ENCODE data around the gene COL4A6.

The COL4A6 gene

DNA sequence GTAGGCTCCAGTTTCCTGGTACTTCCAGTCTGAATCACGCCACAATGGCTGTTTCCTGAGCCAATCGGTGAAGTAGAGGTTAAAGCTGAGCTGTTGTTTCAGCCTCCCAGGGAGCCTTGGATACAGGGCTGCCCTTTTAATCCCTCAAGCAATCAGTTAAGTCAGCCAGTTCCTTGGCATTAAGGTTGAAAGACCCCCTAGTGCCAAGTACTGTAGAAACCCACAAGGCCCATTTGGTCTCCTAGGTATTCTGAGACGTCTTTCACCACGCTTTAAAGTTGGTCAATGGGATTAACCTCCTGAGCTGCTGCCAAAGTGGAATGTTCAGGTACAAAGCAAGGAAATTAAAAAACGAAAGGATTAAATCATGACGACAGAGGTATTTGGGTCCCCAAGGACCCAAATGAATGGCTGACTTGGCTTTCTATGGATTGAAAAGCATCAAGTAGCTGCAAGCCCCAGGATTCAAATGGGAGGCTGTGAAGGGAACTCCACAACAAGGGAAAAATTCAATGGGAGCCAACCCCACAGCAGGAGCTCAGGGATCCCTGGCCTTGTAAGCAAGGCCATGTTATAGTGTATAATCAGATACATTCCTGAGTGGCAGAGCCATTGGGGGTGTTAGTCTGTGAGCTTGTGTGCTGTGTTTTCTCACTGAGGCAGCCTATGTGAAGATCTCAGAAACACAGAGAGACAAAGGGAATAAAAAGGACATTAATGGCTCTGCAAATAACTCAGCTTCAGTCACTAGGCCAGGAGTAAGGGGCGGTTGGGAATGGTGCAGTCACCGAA is 260.7 kb downstream of the COL4A6 start:
- TF ChIP-seq, protein P1, sequence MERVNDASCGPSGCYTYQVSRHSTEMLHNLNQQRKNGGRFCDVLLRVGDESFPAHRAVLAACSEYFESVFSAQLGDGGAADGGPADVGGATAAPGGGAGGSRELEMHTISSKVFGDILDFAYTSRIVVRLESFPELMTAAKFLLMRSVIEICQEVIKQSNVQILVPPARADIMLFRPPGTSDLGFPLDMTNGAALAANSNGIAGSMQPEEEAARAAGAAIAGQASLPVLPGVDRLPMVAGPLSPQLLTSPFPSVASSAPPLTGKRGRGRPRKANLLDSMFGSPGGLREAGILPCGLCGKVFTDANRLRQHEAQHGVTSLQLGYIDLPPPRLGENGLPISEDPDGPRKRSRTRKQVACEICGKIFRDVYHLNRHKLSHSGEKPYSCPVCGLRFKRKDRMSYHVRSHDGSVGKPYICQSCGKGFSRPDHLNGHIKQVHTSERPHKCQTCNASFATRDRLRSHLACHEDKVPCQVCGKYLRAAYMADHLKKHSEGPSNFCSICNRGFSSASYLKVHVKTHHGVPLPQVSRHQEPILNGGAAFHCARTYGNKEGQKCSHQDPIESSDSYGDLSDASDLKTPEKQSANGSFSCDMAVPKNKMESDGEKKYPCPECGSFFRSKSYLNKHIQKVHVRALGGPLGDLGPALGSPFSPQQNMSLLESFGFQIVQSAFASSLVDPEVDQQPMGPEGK (CRISPR knock-in tag; IDR thresholded peaks at IDR 0.05; ENCODE audit: borderline replicate concordance), result no peak
- TF ChIP-seq ZFP3 (CRISPR knock-in tag; IDR thresholded peaks at IDR 0.05), result no peak
- no peak for TF ChIP-seq ISL1 (CRISPR knock-in tag; IDR thresholded peaks at IDR 0.05)
- no peak for TF ChIP-seq TCF4 (CRISPR knock-in tag; IDR thresholded peaks at IDR 0.05; ENCODE audit: borderline replicate concordance)
- TF ChIP-seq, protein P2, sequence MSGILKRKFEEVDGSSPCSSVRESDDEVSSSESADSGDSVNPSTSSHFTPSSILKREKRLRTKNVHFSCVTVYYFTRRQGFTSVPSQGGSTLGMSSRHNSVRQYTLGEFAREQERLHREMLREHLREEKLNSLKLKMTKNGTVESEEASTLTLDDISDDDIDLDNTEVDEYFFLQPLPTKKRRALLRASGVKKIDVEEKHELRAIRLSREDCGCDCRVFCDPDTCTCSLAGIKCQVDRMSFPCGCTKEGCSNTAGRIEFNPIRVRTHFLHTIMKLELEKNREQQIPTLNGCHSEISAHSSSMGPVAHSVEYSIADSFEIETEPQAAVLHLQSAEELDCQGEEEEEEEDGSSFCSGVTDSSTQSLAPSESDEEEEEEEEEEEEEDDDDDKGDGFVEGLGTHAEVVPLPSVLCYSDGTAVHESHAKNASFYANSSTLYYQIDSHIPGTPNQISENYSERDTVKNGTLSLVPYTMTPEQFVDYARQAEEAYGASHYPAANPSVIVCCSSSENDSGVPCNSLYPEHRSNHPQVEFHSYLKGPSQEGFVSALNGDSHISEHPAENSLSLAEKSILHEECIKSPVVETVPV (CRISPR knock-in tag; IDR thresholded peaks at IDR 0.05), result no peak
- no peak for TF ChIP-seq ARNTL (CRISPR knock-in tag; IDR thresholded peaks at IDR 0.05; ENCODE audit: borderline replicate concordance, low read depth)
- TF ChIP-seq ZC3H10 (CRISPR knock-in tag; IDR thresholded peaks at IDR 0.05), result no peak
- no peak for TF ChIP-seq RARB (CRISPR knock-in tag; IDR thresholded peaks at IDR 0.05)
- TF ChIP-seq, protein P3, sequence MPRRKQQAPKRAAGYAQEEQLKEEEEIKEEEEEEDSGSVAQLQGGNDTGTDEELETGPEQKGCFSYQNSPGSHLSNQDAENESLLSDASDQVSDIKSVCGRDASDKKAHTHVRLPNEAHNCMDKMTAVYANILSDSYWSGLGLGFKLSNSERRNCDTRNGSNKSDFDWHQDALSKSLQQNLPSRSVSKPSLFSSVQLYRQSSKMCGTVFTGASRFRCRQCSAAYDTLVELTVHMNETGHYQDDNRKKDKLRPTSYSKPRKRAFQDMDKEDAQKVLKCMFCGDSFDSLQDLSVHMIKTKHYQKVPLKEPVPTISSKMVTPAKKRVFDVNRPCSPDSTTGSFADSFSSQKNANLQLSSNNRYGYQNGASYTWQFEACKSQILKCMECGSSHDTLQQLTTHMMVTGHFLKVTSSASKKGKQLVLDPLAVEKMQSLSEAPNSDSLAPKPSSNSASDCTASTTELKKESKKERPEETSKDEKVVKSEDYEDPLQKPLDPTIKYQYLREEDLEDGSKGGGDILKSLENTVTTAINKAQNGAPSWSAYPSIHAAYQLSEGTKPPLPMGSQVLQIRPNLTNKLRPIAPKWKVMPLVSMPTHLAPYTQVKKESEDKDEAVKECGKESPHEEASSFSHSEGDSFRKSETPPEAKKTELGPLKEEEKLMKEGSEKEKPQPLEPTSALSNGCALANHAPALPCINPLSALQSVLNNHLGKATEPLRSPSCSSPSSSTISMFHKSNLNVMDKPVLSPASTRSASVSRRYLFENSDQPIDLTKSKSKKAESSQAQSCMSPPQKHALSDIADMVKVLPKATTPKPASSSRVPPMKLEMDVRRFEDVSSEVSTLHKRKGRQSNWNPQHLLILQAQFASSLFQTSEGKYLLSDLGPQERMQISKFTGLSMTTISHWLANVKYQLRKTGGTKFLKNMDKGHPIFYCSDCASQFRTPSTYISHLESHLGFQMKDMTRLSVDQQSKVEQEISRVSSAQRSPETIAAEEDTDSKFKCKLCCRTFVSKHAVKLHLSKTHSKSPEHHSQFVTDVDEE (CRISPR knock-in tag; IDR thresholded peaks at IDR 0.05), result no peak
- TF ChIP-seq, protein P4, sequence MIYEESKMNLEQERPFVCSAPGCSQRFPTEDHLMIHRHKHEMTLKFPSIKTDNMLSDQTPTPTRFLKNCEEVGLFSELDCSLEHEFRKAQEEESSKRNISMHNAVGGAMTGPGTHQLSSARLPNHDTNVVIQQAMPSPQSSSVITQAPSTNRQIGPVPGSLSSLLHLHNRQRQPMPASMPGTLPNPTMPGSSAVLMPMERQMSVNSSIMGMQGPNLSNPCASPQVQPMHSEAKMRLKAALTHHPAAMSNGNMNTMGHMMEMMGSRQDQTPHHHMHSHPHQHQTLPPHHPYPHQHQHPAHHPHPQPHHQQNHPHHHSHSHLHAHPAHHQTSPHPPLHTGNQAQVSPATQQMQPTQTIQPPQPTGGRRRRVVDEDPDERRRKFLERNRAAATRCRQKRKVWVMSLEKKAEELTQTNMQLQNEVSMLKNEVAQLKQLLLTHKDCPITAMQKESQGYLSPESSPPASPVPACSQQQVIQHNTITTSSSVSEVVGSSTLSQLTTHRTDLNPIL (CRISPR knock-in tag; IDR thresholded peaks at IDR 0.05; ENCODE audit: low read depth), result no peak
- ATAC-seq, result no peak

DNA sequence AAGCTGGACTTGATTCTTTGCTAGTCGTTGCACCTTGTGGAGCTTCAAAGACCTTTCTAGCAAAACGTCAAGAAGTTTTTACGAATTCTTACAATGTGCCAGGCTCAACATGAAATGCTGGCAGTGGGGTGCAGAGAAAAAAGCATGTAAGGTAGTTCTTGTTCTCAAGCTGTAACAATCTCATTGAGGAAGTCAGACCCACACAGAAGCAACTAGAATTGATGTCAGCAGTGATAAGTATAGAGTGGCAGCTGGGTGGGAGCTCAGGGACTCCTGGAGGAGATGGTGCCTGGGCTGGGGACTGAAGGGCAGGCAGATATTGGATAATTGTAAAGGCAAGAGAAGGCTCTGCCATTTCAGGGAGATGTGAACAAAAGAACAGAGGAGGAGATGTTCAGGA is 264.3 kb downstream of the COL4A6 start:
- TF ChIP-seq ISL1 (CRISPR knock-in tag; IDR thresholded peaks at IDR 0.05) (no peak), RARB (CRISPR knock-in tag; IDR thresholded peaks at IDR 0.05) (no peak), OSR1 (CRISPR knock-in tag; IDR thresholded peaks at IDR 0.05) (no peak), ESRRG (CRISPR knock-in tag; IDR thresholded peaks at IDR 0.05) (no peak), ZFP3 (CRISPR knock-in tag; IDR thresholded peaks at IDR 0.05) (no peak)
- TF ChIP-seq, protein P4 (CRISPR knock-in tag; IDR thresholded peaks at IDR 0.05; ENCODE audit: low read depth), result no peak
- TF ChIP-seq, protein P1 (CRISPR knock-in tag; IDR thresholded peaks at IDR 0.05; ENCODE audit: borderline replicate concordance), result no peak
- TF ChIP-seq, protein P3 (CRISPR knock-in tag; IDR thresholded peaks at IDR 0.05), result no peak
- TF ChIP-seq, protein P2 (CRISPR knock-in tag; IDR thresholded peaks at IDR 0.05), result no peak
- TF ChIP-seq, protein P5, sequence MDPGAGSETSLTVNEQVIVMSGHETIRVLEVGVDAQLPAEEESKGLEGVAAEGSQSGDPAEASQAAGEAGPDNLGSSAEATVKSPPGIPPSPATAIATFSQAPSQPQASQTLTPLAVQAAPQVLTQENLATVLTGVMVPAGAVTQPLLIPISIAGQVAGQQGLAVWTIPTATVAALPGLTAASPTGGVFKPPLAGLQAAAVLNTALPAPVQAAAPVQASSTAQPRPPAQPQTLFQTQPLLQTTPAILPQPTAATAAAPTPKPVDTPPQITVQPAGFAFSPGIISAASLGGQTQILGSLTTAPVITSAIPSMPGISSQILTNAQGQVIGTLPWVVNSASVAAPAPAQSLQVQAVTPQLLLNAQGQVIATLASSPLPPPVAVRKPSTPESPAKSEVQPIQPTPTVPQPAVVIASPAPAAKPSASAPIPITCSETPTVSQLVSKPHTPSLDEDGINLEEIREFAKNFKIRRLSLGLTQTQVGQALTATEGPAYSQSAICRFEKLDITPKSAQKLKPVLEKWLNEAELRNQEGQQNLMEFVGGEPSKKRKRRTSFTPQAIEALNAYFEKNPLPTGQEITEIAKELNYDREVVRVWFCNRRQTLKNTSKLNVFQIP (CRISPR knock-in tag; IDR thresholded peaks at IDR 0.05; ENCODE audit: borderline replicate concordance, low read depth), result no peak
- ATAC-seq, result no peak
